Mesothelial cell of epicardium (in vitro differentiated cells): ENCODE data around the gene ZNF268. TPM values are rescaled to one million over a fixed set of nuclear protein-coding genes. Genes with fewer than 3 reads are reported as not detected.

Source experiments
- DNase-seq, 2 experiments: peaks; one replicate each; pipeline ENCODE4 v3.0.0; 2021; ENCODE audit warnings: low spot score in 2 of 2; ENCODE audit not compliant: unreplicated experiment in 2 of 2
- H3K27ac Mint-ChIP-seq: 2 replicates; pipeline ENCODE4 v1.8.0; 2021; ENCODE audit warnings: mixed read lengths
- H3K27me3 Mint-ChIP-seq: 2 replicates; pipeline ENCODE4 v1.8.0; 2021; ENCODE audit warnings: low read depth, mixed read lengths
- H3K36me3 Mint-ChIP-seq: 2 replicates; pipeline ENCODE4 v1.8.0; 2021; ENCODE audit warnings: mixed read lengths
- H3K4me1 Mint-ChIP-seq: 2 replicates; pipeline ENCODE4 v1.8.0; 2021; ENCODE audit warnings: mixed read lengths
- H3K4me3 Mint-ChIP-seq: 2 replicates; pipeline ENCODE4 v1.8.0; 2021; ENCODE audit warnings: mild to moderate bottlenecking, moderate library complexity, mixed read lengths
- H3K9me3 Mint-ChIP-seq: 2 replicates; pipeline ENCODE4 v1.8.0; 2021; ENCODE audit warnings: mixed read lengths
- total RNA-seq: library from RNA; stranded (reverse); gene quantifications from 3 replicates; pipeline ENCODE4 v1.2.1, GENCODE V29; 2021
- TF ChIP-seq, protein P1 (sequence below): fragments of 200-600 bp; sonication (generic); IDR thresholded peaks from one replicate; pipeline ENCODE4 v1.5.0; 2021; ENCODE audit warnings: antibody characterized with exemption; ENCODE audit not compliant: unreplicated experiment

The ZNF268 gene
- total RNA-seq, 1 donor from 2014 or later: 30.3 TPM

DNA sequence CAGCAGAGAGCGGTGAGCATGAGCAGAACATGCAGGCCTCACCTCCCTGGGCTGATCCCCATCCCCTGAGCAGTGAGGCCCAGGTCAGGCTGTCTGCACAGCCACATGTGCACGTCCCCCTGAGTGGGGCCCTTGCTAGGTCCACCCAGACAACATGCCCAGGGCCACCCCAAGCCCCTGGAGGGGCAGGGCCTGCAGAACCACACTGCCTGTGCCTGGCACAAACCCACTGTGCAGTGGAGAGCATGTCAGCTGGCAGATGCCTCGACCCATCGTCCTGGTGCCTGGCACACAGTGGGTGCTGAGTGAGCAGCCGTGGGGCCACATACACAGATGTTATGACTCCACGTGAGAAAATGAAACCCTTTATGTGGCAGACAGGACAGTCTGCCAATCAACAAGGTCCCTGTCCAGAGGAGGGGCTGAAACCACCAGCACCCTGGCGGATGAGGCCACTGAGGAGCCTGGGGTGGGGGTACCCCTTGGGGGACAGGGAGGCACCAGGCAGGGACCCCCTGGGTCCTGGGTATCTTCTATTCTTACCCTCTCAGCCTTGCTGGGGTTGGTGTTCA, 46.1 kb downstream of the ZNF268 start:
- Mint-ChIP-seq H3K36me3 (peaks cover 12% of the 10 kb centered on the region), H3K27me3 (no peaks in the 10 kb centered on the region), H3K4me3 (no peak overlapping the region), H3K27ac (no peak overlapping the region), H3K9me3 (peaks cover 49% of the 10 kb centered on the region), H3K4me1 (no peaks in the 10 kb centered on the region)
- DNase-seq: no peak
- TF ChIP-seq, protein P1, sequence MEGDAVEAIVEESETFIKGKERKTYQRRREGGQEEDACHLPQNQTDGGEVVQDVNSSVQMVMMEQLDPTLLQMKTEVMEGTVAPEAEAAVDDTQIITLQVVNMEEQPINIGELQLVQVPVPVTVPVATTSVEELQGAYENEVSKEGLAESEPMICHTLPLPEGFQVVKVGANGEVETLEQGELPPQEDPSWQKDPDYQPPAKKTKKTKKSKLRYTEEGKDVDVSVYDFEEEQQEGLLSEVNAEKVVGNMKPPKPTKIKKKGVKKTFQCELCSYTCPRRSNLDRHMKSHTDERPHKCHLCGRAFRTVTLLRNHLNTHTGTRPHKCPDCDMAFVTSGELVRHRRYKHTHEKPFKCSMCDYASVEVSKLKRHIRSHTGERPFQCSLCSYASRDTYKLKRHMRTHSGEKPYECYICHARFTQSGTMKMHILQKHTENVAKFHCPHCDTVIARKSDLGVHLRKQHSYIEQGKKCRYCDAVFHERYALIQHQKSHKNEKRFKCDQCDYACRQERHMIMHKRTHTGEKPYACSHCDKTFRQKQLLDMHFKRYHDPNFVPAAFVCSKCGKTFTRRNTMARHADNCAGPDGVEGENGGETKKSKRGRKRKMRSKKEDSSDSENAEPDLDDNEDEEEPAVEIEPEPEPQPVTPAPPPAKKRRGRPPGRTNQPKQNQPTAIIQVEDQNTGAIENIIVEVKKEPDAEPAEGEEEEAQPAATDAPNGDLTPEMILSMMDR: no peak

DNA sequence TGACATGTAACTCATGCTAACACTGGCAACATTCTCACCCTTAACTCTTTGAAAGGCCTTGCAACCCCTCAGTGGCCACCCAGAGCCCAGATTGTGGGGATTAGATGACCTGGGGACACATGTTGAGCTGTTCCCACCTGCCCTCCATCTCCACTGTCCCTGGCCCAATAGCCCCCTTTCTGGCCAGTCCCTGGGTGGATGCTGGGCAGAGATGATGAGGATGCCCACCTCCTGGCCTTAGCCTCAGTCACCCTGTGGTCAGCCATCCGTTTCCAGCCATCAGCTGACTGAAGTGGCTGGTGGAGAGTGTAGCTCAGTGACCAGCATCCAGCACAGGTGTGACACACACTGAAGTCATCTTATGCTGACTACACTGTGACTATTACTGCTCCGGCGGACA, 49.7 kb downstream of the ZNF268 start:
- H3K27ac Mint-ChIP-seq: no peak overlapping the region
- H3K4me3 Mint-ChIP-seq: no peak overlapping the region
- no peaks in the 10 kb centered on the region for H3K4me1 Mint-ChIP-seq
- H3K27me3 Mint-ChIP-seq: no peaks in the 10 kb centered on the region
- TF ChIP-seq, protein P1: no peak
- H3K9me3 Mint-ChIP-seq: peaks cover 53% of the 10 kb centered on the region
- no peak for DNase-seq
- peaks cover 12% of the 10 kb centered on the region for H3K36me3 Mint-ChIP-seq

- H3K27me3 Mint-ChIP-seq: no peaks in the 10 kb centered on the region
- DNase-seq: no peak
- H3K27ac Mint-ChIP-seq: no peak overlapping the region
- H3K4me3 Mint-ChIP-seq: no peak overlapping the region
- no peaks in the 10 kb centered on the region for H3K4me1 Mint-ChIP-seq
- TF ChIP-seq, protein P1: no peak
- peaks cover 18% of the 10 kb centered on the region for H3K36me3 Mint-ChIP-seq
- H3K9me3 Mint-ChIP-seq: peaks cover 58% of the 10 kb centered on the region
These were observed 51.7 kb downstream of the ZNF268 start for GRCh38 chr12:133233006-133233405.

DNA sequence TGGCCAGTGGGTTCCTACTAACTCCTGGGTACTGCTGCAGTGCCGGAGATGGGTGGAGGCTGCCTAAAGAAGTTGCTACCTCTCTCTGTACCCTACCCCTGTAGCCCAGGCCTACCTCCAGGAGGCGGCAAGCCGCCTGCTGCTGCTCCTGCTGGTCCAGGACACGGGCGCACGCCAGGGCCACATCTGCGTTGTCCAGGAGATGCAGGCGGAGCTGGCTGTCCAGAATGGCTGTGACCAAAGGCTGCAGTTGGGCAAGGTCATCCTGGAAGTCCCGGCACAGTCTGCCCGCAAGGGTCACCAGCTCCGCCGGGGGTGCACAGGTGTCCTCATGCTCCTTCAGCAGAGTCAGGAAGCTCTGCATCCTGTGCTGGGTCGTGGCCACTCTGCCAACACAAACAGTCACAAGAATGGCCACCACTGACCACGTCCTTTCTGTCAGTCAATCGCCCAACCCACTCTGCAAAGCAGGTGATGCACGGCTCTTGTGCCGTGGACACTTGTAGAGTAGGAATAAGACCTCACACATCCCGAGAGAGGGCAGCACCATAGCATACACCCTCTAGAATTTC, 52.8 kb downstream of the ZNF268 start:
- H3K27me3 Mint-ChIP-seq: no peaks in the 10 kb centered on the region
- H3K9me3 Mint-ChIP-seq: peaks cover 48% of the 10 kb centered on the region
- no peak overlapping the region for H3K4me3 Mint-ChIP-seq
- no peaks in the 10 kb centered on the region for H3K4me1 Mint-ChIP-seq
- TF ChIP-seq, protein P1: no peak
- peaks cover 15% of the 10 kb centered on the region for H3K36me3 Mint-ChIP-seq
- no peak overlapping the region for H3K27ac Mint-ChIP-seq
- no peak for DNase-seq

DNA sequence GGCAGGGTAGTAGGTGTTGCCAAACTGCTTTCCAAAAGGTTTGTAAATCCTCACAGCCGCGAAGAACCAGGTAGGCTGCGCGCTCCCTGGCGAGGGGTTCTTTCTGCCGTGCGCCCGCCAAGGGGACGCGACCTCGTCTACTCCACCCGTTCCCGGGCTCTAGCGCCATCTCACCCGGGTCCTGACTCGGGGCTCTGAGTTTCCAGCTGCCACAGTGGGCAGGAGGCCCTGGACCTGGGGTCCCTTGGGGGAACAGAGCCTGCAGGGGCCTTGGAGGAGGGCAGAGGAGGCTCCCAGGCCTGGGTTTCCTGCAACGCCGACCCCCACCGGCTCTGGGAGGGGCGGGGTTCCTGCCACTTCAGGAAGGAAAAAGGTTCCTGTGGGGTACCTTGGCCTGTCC, 53.7 kb downstream of the ZNF268 start:
- H3K36me3 Mint-ChIP-seq: peaks cover 14% of the 10 kb centered on the region
- DNase-seq: no peak
- no peak overlapping the region for H3K27ac Mint-ChIP-seq
- H3K4me3 Mint-ChIP-seq: no peak overlapping the region
- no peaks in the 10 kb centered on the region for H3K4me1 Mint-ChIP-seq
- no peaks in the 10 kb centered on the region for H3K27me3 Mint-ChIP-seq
- peaks cover 49% of the 10 kb centered on the region for H3K9me3 Mint-ChIP-seq
- TF ChIP-seq, protein P1: no peak
